GM19438 (cell line): Measurements from ENCODE around the gene ANO7.

ENCODE experiments used
- ATAC-seq: cut with Tn5 transposase; IDR thresholded peaks from one replicate; pipeline ENCODE4 v1.9.1; 2021; ENCODE audit warnings: low read depth; ENCODE audit not compliant: unreplicated experiment

Gene ANO7

DNA sequence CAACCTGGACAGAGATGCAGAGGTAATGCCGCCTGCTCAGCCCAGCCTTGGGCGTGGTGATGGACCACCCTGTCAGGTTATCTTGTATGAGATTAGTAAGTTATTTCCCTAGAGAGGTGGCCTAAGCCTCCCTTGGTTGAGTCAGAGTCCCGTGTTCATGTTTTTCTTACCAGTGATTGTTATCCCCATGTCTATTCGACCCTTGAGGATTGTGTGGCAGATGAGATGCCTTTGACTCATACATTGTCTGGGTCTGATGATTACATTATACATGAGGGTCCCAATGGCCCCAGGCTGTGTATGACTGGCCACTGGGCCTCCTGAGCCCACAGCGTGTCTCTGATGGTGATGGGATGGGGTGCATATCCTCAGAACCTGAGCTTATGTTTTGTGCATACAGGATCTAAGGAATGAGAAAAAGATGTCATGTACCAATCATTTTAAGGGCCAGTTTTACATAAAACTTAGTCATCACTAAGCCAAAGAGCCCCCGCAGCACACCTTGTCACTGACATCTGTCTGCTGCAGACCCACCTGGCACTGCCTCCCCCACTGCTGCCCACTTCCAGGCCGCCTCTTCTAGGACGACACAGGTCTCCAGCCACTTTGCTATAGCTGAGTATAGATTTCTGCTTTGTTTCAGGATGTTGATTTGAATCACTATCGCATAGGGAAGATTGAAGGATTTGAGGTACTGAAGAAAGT is 30.5 kb upstream of the ANO7 start:
- no peak for ATAC-seq

DNA sequence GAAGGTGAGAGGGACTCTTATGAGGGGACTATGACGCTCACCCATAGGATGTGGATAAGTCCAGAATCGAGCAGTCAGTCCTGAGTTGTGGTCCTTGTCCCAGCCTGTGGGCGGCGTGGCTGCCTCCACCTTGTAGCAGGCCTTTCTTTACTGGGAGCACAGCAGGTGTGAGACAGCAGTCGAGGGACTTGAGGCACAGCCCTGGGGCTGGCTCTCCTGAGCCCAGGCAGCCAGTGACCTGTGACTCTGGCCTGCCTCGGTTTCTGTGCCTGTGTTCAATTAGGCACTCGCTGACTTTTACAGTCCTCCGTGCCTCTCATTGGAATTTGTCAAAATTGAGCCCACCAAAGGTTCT is 30.0 kb upstream of the ANO7 start:
- no peak for ATAC-seq

DNA sequence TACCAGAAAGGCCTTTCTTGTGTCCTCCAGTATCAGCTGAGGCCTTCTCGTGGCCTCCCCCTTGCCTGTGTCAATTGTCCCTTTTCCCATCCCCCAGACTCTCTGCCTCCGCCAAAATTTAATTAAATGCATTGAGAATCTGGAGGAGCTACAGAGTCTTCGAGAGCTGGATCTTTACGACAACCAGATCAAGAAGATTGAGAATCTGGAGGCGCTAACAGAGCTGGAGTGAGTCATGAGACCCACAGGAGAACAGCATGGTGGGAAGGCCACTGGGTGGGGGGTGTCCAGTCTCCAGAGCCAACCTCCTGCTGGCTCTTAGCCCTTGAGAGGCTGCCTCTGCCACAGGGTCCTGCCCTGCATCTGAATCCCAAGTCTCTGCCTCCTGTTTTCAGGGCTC is 29.4 kb upstream of the ANO7 start:
- no peak for ATAC-seq

DNA sequence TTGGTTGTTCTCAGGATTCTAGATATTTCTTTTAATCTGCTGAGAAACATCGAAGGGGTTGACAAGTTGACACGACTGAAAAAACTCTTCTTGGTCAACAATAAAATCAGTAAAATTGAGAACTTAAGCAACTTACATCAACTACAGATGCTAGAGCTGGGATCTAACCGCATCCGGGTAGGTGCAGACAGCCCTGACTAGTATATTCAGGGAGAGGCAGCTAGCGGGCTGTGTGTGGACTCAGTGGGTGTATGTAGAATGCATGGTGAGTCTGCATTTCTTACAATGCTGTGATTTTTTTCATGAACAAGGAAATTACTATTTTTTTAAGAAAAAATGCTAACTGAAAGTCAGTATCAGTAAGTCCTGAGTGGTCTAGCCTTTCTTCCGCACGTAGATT is 28.2 kb upstream of the ANO7 start:
- ATAC-seq, result no peak

DNA sequence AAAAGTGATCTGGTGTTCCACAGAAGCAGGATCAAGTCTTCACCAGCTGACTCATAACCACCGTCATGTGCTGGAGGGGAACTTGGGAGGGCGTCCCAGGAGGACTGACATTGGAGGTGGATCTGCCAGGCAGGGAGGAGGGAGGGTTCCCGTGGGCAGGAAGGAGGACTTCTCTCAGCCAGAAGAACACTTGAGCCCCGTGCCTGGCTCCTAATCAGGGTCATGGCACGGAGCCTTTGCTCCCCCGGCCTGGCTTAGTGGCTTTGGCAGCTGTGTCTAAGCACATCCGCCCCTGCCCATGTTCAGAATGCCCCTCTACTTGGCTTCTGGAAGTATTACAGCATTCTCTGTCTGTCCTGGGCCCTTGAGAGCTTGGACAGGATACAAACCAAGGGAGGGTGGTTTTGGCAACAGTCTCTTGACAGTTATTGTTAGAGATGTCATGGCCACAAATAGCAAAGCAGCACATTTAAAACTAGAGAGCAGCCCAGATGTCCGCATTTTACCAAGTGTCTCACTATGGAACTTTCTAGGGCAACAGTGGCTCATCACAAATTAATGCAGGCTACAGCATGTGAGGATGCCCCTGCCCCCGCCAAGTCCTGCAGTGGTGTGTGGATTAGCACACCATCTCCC is 26.7 kb upstream of the ANO7 start:
- ATAC-seq, result no peak

DNA sequence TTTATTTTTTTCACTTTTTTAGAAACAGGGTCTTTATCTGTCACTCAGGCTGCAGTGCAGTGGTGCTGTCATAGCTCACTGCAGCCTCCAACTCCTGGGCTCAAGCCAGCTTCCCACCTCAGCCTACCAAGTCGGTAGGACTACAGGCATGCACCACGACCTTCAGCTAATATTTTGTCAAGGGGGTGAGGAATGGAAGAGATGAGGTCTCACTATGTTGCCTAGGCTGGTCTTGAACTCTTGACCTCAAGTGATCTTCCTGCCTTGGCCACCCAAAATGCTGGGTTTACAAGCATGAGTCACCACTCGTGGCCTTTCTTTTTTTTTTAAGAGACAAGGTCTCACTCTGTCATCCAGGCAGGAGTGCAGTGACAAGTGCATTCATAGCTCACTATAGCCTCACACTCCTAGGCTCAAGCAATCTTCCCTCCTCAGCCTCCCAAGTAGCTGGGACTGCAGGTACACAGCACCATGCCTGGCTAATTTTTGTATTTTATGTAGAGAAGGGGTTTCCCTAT is 24.8 kb upstream of the ANO7 start:
- ATAC-seq, result no peak

DNA sequence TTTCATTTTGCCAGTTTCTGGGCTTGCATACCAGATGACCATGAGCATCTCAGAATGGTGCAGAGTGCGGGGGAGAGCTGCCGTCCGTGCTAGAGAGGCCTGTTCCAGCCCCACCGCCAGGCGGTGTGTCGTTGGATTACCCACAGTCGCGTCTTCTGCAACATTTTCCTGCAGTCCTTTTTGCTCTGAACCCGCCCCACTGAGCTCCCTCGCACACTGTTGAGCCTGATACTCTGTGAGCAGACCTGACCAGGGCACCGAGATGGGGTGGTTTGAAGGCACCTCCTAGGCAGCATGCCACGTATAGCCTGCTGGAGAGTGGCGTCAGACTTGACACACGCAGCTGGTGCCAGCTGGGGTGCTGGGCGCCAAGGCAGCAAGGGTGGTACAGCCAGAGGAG is 20.1 kb upstream of the ANO7 start:
- no peak for ATAC-seq

DNA sequence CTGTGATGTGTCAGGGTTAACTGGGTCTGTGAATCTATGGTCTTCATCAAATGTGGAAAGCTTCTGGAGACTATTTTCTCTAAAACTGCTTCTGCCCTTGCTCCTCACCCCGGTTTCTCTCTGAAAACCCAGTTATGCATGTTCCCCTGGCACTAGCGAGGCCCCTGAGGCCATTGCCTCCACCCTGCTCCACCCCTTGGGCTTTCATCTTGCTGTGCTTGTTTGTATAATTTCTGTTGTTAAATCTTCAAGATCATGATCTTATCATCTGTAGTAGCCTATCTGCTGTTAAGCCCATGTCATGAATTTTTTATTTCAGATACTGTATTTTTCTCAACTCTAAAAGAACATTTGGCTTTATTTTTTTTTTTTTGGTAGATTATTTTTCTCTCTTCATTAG is 14.9 kb upstream of the ANO7 start:
- no peak for ATAC-seq

DNA sequence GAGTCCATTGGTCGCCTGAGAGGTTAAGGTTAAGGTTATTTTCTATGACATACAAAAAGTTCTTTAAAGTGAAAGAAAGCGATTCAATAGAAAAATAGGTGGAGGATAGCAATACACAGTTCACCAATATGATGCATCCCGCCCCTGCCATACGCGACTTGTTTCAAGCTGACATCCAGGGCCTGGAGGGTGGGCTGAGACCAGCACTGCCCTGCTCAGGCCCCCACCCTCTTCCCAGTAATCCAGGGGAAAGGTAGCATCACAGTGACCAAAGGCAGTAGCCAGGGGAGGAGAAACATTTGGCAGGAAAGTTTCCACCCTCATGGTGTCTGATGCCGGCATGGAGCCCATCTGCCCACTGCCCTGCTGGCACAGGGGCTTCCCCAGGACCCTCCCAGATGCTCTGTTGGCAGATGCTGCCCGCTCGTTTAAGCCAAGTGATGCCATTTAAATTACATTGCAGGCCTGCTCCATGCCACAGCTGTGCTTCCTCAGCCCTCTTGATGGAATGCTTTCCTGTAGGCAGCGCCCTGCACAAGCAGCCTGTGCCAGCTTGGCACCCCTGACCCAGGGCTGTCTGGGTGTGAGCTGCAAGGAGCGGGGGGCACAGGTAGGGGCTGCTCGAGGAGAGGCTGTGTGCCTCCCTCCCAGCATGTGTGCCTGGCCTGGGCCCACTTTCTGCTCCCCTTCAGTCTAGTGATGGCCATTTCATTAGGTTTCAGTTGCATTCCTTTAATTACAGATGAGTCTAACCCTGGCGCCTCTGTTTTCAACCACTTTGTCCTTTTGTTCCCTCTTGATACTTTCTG is 10.7 kb upstream of the ANO7 start:
- no peak for ATAC-seq

DNA sequence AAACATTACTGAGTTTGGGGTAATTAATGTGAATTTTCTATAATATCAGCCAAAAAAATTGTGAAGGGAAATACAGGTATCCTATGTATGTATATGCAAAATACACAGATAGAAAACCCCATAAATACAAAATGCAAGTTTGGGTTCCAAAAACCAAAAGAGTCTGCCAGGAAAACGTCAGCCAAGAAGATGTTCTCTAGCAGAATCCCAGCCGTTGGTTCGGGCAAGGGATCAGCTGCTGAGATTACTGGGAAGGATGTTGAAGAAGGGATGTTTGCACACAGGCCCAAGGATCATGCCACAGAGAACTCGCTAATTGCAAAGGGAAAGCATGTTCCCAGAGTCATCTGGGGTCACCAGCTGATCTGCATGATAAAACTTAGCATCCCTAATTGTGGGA is 9.5 kb upstream of the ANO7 start:
- ATAC-seq, result no peak

DNA sequence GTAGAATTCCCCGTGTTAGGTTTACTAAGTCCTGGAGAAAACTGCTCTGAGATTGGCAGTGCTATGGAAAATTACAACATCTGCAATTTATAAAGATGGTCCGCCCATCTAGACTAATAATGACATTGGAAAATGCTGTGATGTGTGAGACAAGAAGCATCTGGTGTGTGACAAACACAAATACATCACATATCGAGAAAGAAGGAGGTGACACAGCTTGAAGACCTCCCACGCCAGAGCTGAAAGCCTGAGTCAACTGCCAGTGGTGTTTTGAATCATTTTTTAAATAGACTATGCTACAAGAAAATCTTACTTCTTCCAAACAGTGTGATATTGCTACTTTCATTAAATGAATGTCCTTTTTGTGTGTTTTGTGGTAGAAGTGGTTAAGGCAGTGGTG is 8.6 kb upstream of the ANO7 start:
- no peak for ATAC-seq

DNA sequence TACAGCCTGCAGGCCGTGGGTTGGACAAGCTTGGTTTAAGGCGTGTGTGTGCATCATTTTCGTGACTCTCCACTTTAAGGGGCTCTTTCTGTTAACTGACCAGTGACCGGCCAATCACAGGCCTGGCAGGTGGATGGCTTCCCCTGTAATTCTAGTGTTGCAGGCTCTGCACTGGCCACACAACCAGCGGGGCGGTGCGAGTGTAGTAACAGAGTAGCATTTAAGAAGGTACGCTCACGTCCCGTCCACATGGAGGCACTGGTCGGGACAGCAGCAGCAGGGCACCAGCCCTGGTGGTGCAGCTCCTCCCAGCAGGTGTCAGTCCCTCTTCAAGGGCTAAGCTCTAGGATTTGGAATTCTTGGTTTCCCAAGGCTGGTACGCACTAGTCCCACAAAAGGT is 8.0 kb upstream of the ANO7 start:
- ATAC-seq, result no peak

DNA sequence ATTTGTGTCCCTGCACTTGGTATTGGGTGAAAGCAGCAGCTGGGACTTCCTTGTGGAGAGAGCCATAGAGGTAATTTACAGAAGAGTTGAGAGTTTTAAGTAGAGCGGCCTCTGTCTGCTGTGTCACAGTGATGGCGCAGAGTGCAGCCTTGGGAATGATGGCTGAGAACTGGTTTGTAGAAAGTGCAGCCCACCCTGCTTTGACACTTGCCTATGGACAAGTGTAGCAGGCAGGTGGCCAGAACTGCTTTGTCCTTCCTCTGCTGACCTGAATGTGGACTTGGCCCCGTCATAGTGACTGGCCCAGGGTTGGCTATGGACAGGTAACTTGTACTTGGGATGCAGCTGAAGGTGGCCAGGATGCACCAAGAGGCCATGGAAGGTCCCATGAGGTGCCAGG is 6.4 kb upstream of the ANO7 start:
- no peak for ATAC-seq

DNA sequence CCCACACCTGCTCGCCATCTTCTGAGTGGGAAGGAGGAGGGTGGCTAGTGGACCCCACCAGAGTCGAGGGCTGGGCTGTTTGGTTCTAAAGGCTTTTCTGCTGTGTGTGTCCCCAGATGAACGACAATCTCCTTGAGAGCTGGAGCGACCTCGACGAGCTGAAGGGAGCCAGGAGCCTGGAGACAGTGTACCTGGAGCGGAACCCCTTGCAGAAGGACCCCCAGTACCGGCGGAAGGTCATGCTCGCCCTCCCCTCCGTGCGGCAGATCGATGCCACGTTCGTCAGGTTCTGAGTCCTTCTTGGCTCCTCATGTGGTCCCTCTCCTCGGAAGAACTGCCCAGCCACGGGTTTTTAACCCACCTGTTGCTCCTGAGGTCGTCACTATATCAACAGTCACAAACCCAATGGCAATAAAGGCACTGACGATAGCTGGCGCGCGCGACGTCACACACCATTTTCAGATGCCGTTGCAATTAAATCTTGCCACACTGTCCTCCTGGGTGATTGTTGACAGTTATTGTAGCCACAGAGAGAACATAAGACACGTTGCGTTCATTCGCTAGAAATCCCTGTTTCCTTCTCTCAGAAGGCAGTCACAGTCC is 5.8 kb upstream of the ANO7 start:
- no peak for ATAC-seq

DNA sequence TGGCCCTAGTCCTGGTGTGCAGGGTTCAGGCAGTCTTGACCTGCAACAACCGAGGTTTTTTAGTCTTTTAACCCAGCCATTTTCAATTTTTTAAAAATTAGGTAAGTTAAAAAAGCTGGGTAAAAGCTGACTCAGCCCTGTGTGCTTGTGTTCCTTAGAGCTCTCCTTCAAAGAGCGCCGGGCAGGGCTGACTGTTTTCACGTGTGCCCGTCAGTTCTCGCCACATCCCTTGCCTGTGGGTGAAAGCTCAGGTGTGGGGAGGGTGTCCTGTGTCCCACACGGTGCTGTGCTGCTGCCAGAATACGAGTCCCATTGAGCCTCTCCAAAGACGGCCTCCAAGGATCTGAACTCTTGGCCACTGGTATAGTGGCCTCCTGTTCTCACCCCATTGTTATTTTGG is 5.3 kb upstream of the ANO7 start:
- no peak for ATAC-seq

DNA sequence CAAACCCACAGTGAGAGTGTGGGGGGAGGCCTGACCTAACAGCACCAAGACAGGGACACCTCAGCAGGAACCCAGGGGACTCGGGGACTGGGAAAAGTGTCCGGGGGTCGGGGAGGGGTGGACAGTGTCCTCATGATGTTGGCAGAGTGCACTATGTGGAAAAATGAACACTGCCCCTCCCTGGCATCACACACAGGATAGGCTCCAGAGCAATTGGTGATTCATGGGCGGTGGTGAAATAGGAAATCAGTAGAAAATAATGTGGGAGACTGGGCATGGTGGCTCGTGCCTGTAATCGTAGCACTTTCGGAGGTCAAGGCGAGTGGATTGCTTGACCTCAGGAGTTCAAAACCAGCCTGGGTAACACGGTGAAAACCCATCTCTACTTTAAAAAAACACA is 3.6 kb upstream of the ANO7 start:
- ATAC-seq, result no peak

DNA sequence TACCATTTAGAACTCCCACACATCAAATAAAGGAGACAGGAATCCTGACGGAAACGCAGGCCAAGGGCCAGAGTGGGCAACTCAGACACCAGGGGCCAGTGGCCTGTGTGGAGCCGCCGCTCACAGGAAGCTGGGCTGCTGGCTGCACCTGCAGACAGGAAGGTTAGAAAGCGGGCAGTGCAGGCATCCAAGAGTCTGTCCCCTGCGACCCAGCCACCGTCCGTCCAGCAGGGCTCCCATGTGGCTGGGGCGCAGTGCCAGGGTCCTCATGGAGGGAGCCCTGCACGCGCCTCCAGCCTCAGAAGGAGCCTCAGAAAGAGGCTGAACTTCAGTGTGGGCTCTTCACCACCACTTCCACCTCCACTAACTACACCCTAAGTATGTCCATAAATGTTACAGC is 2.5 kb upstream of the ANO7 start:
- no peak for ATAC-seq

DNA sequence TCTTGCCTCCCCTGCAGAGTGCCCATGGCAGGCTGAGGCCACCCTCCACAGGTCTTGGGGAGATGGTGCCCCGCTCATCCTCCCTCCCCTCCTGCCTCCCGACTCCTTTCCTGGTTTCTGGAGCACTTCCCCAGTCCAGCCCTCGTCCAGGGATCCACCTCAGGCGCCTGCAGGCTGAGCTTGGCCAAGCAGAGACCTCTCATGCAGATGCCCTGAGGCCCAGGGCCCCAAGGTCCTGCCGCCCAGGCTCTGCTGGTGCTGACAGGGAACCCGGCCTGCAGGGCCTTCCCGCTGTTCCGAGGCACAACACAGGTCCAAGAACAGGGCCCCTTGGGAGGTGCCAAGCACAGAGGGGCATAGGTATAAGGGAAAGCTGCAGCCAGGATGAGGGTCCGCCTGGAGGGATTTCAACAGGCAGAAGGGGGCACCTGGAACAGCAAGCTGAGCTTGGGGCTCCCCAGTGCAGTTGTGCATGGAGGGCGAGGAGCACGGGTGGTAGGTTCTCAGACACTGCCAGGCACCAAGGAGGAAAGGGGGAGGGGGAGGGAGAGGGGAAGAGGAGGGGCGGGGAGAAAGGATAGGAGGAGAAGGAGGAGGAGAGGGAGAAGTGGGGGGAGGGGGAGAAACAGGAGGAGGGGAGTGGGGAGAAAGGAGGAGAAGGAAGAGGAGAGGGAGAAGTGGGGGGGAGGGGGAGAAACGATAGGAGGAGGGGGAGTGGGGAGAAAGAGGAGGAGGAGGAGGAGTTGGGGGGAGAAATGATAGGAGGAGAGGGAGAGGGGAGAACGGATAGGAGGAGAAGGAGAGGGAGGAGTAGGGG is 1.2 kb upstream of the ANO7 start:
- ATAC-seq, result no peak

DNA sequence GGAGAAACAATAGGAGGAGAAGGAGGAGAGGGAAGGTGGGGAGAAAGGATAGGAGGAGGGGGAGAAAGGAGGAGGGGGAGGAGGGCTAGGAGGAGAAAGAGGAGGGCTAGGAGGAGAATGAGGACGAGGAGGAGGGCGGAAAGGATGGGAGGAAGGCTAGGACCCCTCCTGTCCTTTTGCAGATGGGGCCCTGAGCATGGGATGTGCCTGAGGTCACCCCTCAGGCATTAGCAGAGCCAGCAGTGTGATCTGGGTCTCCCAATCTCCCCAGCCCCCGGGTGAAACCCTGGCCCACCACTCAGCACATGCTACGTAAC is 601 bp upstream of the ANO7 start:
- no peak for ATAC-seq

DNA sequence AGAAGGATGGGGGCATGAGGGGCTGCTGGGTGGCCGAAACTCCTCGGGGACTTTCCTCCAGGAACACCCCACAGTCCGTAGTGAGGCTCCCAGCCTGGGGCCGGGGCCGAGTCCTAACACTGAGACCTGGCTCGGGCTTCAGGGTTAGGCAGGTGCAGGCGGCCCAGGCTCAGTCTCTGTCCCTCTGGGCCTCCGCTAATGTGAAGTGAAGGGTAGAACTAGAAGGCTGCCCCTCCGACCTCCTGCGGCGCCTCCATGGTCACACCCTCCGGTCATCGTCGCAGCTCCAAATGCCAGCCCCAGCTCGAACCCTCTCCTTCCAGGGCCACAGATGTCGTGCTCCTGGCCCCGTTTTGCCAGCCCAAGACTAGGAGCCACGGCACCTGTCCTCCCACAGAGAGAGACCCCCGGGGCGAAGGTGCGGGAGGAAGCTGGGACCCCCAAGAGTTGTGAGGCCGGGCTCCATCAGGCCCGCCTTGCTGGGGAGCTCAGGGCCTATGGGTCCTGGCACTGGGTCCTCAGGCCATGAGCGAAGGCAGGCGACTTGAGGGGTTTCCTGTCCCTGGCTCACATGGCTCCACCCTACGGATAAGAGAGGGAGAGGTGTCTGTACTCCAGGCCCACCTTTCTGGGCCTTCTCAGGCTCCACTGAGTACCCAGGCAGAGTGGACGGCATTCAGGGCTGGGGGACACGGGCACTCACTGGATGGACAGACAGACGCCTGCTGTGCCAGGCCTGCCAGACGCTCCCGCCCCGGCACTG is 797 bp downstream of the ANO7 start:
- ATAC-seq, result no peak
